Measurements from ENCODE around the gene TNPO2.

TNPO2 gene

GRCh38 chr19:12665671-12666264 lies 58.0 kb downstream of the TNPO2 start:
- Histone ChIP-seq H3K27ac (ENCODE audit: poor library complexity, severe bottlenecking) (no peak overlapping the region), H3K4me1 (ENCODE audit: insufficient read depth, poor library complexity, severe bottlenecking) (no peaks in the 10 kb centered on the region)
- no peak; the same call in 2 of the 3 replicates for ATAC-seq (ENCODE audit: low read depth)

GRCh38 chr19:12665281-12665573 lies 58.5 kb downstream of the TNPO2 start:
- no peak overlapping the region for H3K27ac ChIP-seq (ENCODE audit: poor library complexity, severe bottlenecking)
- H3K4me3 ChIP-seq (ENCODE audit: severe bottlenecking) = no peak overlapping the region
- DNase-seq (ENCODE audit: low spot score) (no peak), ATAC-seq (ENCODE audit: low read depth) (no peak)
- no peak for TF ChIP-seq CTCF (IDR thresholded peaks at IDR 0.05; ENCODE audit: poor library complexity, severe bottlenecking)
- H3K9me3 ChIP-seq (ENCODE audit: severe bottlenecking) = no peaks in the 10 kb centered on the region
- no peaks in the 10 kb centered on the region for H3K27me3 ChIP-seq (ENCODE audit: insufficient read depth, poor library complexity, severe bottlenecking)
- no peaks in the 10 kb centered on the region for H3K4me1 ChIP-seq (ENCODE audit: insufficient read depth, poor library complexity, severe bottlenecking)
- H3K36me3 ChIP-seq (ENCODE audit: low read depth) = peaks cover 25% of the 10 kb centered on the region

More at GRCh38 chr19:12665671-12666264, 58.0 kb downstream of the TNPO2 start:
- peaks cover 25% of the 10 kb centered on the region for H3K36me3 ChIP-seq (ENCODE audit: low read depth)
- H3K27me3 ChIP-seq (ENCODE audit: insufficient read depth, poor library complexity, severe bottlenecking) = no peaks in the 10 kb centered on the region
- DNase-seq (ENCODE audit: low spot score) = no peak
- TF ChIP-seq CTCF (IDR thresholded peaks at IDR 0.05; ENCODE audit: poor library complexity, severe bottlenecking) = no peak
- no peaks in the 10 kb centered on the region for H3K9me3 ChIP-seq (ENCODE audit: severe bottlenecking)
- H3K4me3 ChIP-seq (ENCODE audit: severe bottlenecking) = peak overlapping the region; percentile 77

- no peak overlapping the region for H3K27ac ChIP-seq (ENCODE audit: poor library complexity, severe bottlenecking)
Observed at GRCh38 chr19:12664406-12665280, 59.1 kb downstream of the TNPO2 start.

GRCh38 chr19:12660980-12661379 lies 62.8 kb downstream of the TNPO2 start:
- ATAC-seq (ENCODE audit: low read depth) = no peak
- peaks cover 28% of the 10 kb centered on the region for H3K36me3 ChIP-seq (ENCODE audit: low read depth)

More at GRCh38 chr19:12664406-12665280, 59.1 kb downstream of the TNPO2 start:
- H3K36me3 ChIP-seq (ENCODE audit: low read depth) = peaks cover 25% of the 10 kb centered on the region
- H3K4me1 ChIP-seq (ENCODE audit: insufficient read depth, poor library complexity, severe bottlenecking) = no peaks in the 10 kb centered on the region
- ATAC-seq (ENCODE audit: low read depth) (no peak), DNase-seq (ENCODE audit: low spot score) (no peak)
- no peaks in the 10 kb centered on the region for H3K9me3 ChIP-seq (ENCODE audit: severe bottlenecking)
- no peaks in the 10 kb centered on the region for H3K27me3 ChIP-seq (ENCODE audit: insufficient read depth, poor library complexity, severe bottlenecking)
- H3K4me3 ChIP-seq (ENCODE audit: severe bottlenecking) = no peak overlapping the region
- no peak for TF ChIP-seq CTCF (IDR thresholded peaks at IDR 0.05; ENCODE audit: poor library complexity, severe bottlenecking)

More at GRCh38 chr19:12660980-12661379, 62.8 kb downstream of the TNPO2 start:
- no peak for DNase-seq (ENCODE audit: low spot score)
- H3K4me1 ChIP-seq (ENCODE audit: insufficient read depth, poor library complexity, severe bottlenecking) = no peaks in the 10 kb centered on the region
- H3K4me3 ChIP-seq (ENCODE audit: severe bottlenecking) = no peak overlapping the region
- TF ChIP-seq CTCF (IDR thresholded peaks at IDR 0.05; ENCODE audit: poor library complexity, severe bottlenecking) = no peak
- no peak overlapping the region for H3K27ac ChIP-seq (ENCODE audit: poor library complexity, severe bottlenecking)
- no peaks in the 10 kb centered on the region for H3K9me3 ChIP-seq (ENCODE audit: severe bottlenecking)
- no peaks in the 10 kb centered on the region for H3K27me3 ChIP-seq (ENCODE audit: insufficient read depth, poor library complexity, severe bottlenecking)

All from RWPE2 (cell line).